Endodermal cell (in vitro differentiated cells): Measurements from ENCODE around the gene AKAP6. TPM values are rescaled to one million over a fixed set of nuclear protein-coding genes. Genes with fewer than 3 reads are reported as not detected.

Experiments used
- DNase-seq: peaks from one replicate; pipeline ENCODE4 v3.0.0-alpha.2; 2017
- H3K27ac ChIP-seq: 2 replicates; pipeline ENCODE4 v1.5.1; 2013; ENCODE audit warnings: mild to moderate bottlenecking, low read depth, low read length, moderate library complexity
- H3K27me3 ChIP-seq: 2 replicates; pipeline ENCODE4 v1.6.1; 2013; ENCODE audit warnings: mild to moderate bottlenecking, low read length, moderate library complexity; ENCODE audit not compliant: insufficient read depth, control insufficient read depth, poor library complexity, severe bottlenecking
- H3K36me3 ChIP-seq: 2 replicates; pipeline ENCODE4 v1.7.0; 2013; ENCODE audit warnings: mild to moderate bottlenecking, low read length, moderate library complexity; ENCODE audit not compliant: control insufficient read depth, insufficient read depth
- H3K4me1 ChIP-seq: one replicate; pipeline ENCODE4 v1.7.0; 2013; ENCODE audit warnings: low read length; ENCODE audit not compliant: control insufficient read depth, insufficient read depth
- H3K4me3 ChIP-seq: 2 replicates; pipeline ENCODE4 v1.5.1; 2013; ENCODE audit warnings: mild to moderate bottlenecking, low read length, moderate library complexity
- H3K9ac ChIP-seq: 2 replicates; pipeline ENCODE4 v1.6.1; 2013; ENCODE audit warnings: mild to moderate bottlenecking, low read length, moderate library complexity; ENCODE audit not compliant: poor library complexity, severe bottlenecking; ENCODE audit errors: extremely low read depth
- H3K9me3 ChIP-seq: 2 replicates; pipeline ENCODE4 v1.6.1; 2013; ENCODE audit warnings: mild to moderate bottlenecking, low read length, moderate library complexity; ENCODE audit not compliant: control insufficient read depth
- H3K27ac Mint-ChIP-seq: 2 replicates; pipeline ENCODE4 v1.8.0; 2020; ENCODE audit warnings: mixed read lengths
- H3K27me3 Mint-ChIP-seq: 2 replicates; pipeline ENCODE4 v1.8.0; 2021; ENCODE audit warnings: mild to moderate bottlenecking, mixed read lengths; ENCODE audit not compliant: insufficient read depth
- H3K36me3 Mint-ChIP-seq: 2 replicates; pipeline ENCODE4 v1.8.0; 2020; ENCODE audit warnings: low read depth, mixed read lengths
- H3K4me1 Mint-ChIP-seq: 2 replicates; pipeline ENCODE4 v1.8.0; 2020; ENCODE audit warnings: mixed read lengths
- H3K4me3 Mint-ChIP-seq: 2 replicates; pipeline ENCODE4 v1.8.0; 2020; ENCODE audit warnings: mild to moderate bottlenecking, moderate library complexity, mixed read lengths
- H3K9me3 Mint-ChIP-seq: 2 replicates; pipeline ENCODE4 v1.8.0; 2020; ENCODE audit warnings: mild to moderate bottlenecking, mixed read lengths
- WGBS, 2 experiments: methylation state at CpG; one replicate each; pipeline versions ENCODE4 v1.1.5 to v1.1.7; 2013; ENCODE audit warnings: missing lambda C conversion rate in 2 of 2, mixed read lengths in 1 of 2; ENCODE audit not compliant: insufficient coverage in 1 of 2, insufficient read length in 1 of 2; 5-methylcytosine and 5-hydroxymethylcytosine counted together
- total RNA-seq, 2 donors: library from RNA; stranded (reverse); fragmentation: NEBNext Ultra II Directional in 1 of 2; extraction: Animal tissue kit (Norgen Biotek cat#: 25700) in 1 of 2; gene quantifications; 2 replicates in 1 of 2; 3 replicates in 1 of 2; pipeline ENCODE4 v1.2.1, GENCODE V29; 2021
- TF ChIP-seq, protein P1 (sequence below): fragments of 200-600 bp; sonication (generic); conservative IDR thresholded peaks from 2 replicates; pipeline ENCODE4 v1.5.0; 2021; ENCODE audit warnings: antibody characterized with exemption, mild to moderate bottlenecking

AKAP6 gene
- total RNA-seq, 2 donors from 2014 or later, result 4.3 to 5.0 TPM

DNA sequence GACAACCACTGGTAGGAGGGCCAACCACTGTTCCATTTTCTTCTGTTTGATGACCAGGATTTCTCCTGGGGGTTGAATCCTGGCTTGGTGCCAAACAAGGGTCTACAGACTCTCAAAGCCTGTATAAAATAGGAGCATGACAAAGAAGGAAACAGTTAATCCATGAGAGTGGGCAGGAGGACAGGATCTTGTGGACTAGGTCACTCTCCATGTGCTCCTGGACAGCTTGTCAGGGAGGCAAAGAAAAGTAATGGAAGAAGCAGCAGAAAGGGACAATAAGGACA lies 243.7 kb downstream of the AKAP6 start:
- Histone ChIP-seq H3K27me3 (peaks cover 9% of the 10 kb centered on the region), H3K27ac (no peak overlapping the region), H3K9ac (no peak overlapping the region), H3K4me1 (no peaks in the 10 kb centered on the region), H3K9me3 (no peaks in the 10 kb centered on the region), H3K36me3 (no peaks in the 10 kb centered on the region), H3K4me3 (no peak overlapping the region)
- no peaks in the 10 kb centered on the region for H3K9me3 Mint-ChIP-seq
- no peaks in the 10 kb centered on the region for H3K36me3 Mint-ChIP-seq
- no peak overlapping the region for H3K4me3 Mint-ChIP-seq
- H3K4me1 Mint-ChIP-seq, result no peaks in the 10 kb centered on the region
- TF ChIP-seq, protein P1, sequence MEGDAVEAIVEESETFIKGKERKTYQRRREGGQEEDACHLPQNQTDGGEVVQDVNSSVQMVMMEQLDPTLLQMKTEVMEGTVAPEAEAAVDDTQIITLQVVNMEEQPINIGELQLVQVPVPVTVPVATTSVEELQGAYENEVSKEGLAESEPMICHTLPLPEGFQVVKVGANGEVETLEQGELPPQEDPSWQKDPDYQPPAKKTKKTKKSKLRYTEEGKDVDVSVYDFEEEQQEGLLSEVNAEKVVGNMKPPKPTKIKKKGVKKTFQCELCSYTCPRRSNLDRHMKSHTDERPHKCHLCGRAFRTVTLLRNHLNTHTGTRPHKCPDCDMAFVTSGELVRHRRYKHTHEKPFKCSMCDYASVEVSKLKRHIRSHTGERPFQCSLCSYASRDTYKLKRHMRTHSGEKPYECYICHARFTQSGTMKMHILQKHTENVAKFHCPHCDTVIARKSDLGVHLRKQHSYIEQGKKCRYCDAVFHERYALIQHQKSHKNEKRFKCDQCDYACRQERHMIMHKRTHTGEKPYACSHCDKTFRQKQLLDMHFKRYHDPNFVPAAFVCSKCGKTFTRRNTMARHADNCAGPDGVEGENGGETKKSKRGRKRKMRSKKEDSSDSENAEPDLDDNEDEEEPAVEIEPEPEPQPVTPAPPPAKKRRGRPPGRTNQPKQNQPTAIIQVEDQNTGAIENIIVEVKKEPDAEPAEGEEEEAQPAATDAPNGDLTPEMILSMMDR, result no peak
- H3K27ac Mint-ChIP-seq, result no peak overlapping the region
- DNase-seq, result no peak
- H3K27me3 Mint-ChIP-seq, result peaks cover 6% of the 10 kb centered on the region

DNA sequence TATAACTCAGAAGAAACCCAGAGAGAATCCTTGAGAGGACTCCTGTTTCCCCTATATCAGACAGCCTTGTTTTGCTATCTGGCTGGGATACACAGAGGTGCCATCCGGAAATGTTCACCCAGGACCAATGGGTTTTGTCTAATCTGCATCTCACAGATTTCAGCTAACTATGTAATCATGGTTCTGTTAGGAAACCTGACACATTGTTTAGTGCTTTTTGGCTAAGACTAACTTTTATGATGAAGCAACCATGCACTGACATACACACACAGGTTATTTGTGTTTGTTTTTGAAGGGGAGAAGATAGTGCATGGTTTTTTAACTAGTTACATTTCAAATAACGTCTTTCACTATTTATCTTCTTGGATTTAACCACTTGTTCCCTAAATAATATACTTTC lies 245.2 kb downstream of the AKAP6 start:
- H3K27me3 Mint-ChIP-seq, result peaks cover 6% of the 10 kb centered on the region
- H3K27ac Mint-ChIP-seq, result no peak overlapping the region
- no peak for DNase-seq
- no peaks in the 10 kb centered on the region for H3K4me1 Mint-ChIP-seq
- Histone ChIP-seq H3K27ac (no peak overlapping the region), H3K4me3 (no peak overlapping the region), H3K9me3 (no peaks in the 10 kb centered on the region), H3K9ac (no peak overlapping the region), H3K36me3 (no peaks in the 10 kb centered on the region), H3K27me3 (peaks cover 9% of the 10 kb centered on the region), H3K4me1 (no peaks in the 10 kb centered on the region)
- TF ChIP-seq, protein P1, result no peak
- no peak overlapping the region for H3K4me3 Mint-ChIP-seq
- WGBS, 2 experiments, result 82 to 100% methylated on average over 1 to 2 of the region's 2 CpGs
- no peaks in the 10 kb centered on the region for H3K9me3 Mint-ChIP-seq
- H3K36me3 Mint-ChIP-seq, result no peaks in the 10 kb centered on the region

DNA sequence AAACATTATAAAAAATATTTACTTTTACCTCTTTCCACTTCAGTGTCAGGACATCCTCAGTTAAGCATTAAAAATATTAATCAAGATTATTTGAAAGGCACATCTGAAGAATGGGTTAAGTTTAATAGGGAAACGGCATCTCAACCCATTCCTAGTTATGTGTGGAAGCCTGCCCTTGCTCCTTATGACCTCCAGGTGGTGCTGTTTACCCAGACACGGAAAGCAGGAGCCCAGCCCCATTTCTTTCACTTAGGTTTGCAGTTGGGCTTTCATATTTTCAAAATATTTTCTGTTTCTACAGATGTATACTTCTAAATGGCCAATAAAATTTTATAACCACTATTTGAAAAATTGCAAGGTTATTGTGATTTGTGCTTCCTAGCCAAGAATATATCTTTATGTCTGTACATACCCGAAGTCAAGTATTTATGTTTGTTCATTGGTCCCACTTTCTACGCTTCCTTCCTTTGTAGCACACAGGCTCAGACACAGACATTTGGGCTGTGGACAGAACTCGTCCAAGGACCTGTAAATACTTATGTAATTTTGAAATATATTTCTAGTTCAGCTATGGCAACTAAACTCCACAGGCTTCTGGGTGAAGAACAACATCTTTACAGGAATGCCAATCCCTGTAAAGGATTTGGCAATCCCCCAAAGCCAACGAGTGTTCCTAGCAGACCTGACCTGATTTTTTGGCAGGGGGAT lies 247.1 kb downstream of the AKAP6 start:
- 59 to 100% methylated on average over 1 to 5 of the region's 6 CpGs for WGBS, 2 experiments
- peak; percentile 60 for DNase-seq
- Histone ChIP-seq H3K9me3 (no peaks in the 10 kb centered on the region), H3K4me1 (no peaks in the 10 kb centered on the region), H3K27me3 (peaks cover 9% of the 10 kb centered on the region), H3K9ac (no peak overlapping the region), H3K36me3 (no peaks in the 10 kb centered on the region), H3K4me3 (no peak overlapping the region), H3K27ac (no peak overlapping the region)
- Mint-ChIP-seq H3K36me3 (no peaks in the 10 kb centered on the region), H3K4me1 (no peaks in the 10 kb centered on the region), H3K27me3 (peaks cover 6% of the 10 kb centered on the region), H3K27ac (no peak overlapping the region), H3K4me3 (no peak overlapping the region), H3K9me3 (peaks cover 3% of the 10 kb centered on the region)
- TF ChIP-seq, protein P1, result peak; percentile 99
